H1 (cell line): ENCODE measurements around the gene VASN. TPM values are rescaled to one million over a fixed set of nuclear protein-coding genes. Genes with fewer than 3 reads are reported as not detected.

Experiments used
- CTCF ChIA-PET: fragments of 300-600 bp; sonication (Branson Sonifier 250); formaldehyde crosslinking; loops from one replicate; lab custom pipeline; 2021; ENCODE audit not compliant: partially characterized antibody; lab: Charles Lee
- POLR2A ChIA-PET: fragments of 300-600 bp; sonication (Branson Sonifier 250); formaldehyde crosslinking; loops from one replicate; lab custom pipeline; 2021; ENCODE audit warnings: inconsistent platforms; ENCODE audit not compliant: partially characterized antibody; lab: Charles Lee
- DNase-seq, 2 experiments: peaks; one replicate each; pipeline versions ENCODE4 v3.0.0 to v3.0.0-alpha.2; 2010 to 2022; ENCODE audit warnings: low spot score in 2 of 2, low read depth in 1 of 2, mixed read lengths in 1 of 2
- FAIRE-seq: peaks from 2 replicates; lab custom pipeline; 2011; peaks lifted over from hg19 to GRCh38; lab: Jason Lieb, UNC
- H2AFZ ChIP-seq: 2 replicates; pipeline ENCODE4 v1.8.1; 2012; ENCODE audit warnings: low read length, inconsistent platforms
- H2AK5ac ChIP-seq: 2 replicates; pipeline ENCODE4 v1.6.1; 2013; ENCODE audit warnings: low read depth, low read length
- H2BK120ac ChIP-seq: replicated peaks from 2 replicates; pipeline ENCODE3; 2013; ENCODE audit warnings: low read depth, low read length, inconsistent platforms
- H2BK12ac ChIP-seq: 2 replicates; pipeline ENCODE4 v1.6.1; 2013; ENCODE audit warnings: low read depth, low read length
- H2BK15ac ChIP-seq: 2 replicates; pipeline ENCODE4 v1.6.1; 2013; ENCODE audit warnings: low read length
- H2BK20ac ChIP-seq: 2 replicates; pipeline ENCODE4 v1.6.1; 2013; ENCODE audit warnings: low read length
- H2BK5ac ChIP-seq: 2 replicates; pipeline ENCODE4 v1.6.1; 2013; ENCODE audit warnings: low read depth, low read length
- H3K14ac ChIP-seq: 2 replicates; pipeline ENCODE4 v1.6.1; 2013; ENCODE audit warnings: inconsistent platforms; ENCODE audit not compliant: insufficient read length
- H3K18ac ChIP-seq: 2 replicates; pipeline ENCODE4 v1.6.1; 2013; ENCODE audit warnings: low read length; ENCODE audit errors: extremely low read depth
- H3K23ac ChIP-seq: 2 replicates; pipeline ENCODE4 v1.6.1; 2013; ENCODE audit warnings: inconsistent platforms; ENCODE audit not compliant: insufficient read length
- H3K23me2 ChIP-seq: 2 replicates; pipeline ENCODE4 v1.6.1; 2013; ENCODE audit warnings: low read depth, low read length
- H3K27ac ChIP-seq: 2 replicates; pipeline ENCODE4 v1.6.1; 2011; ENCODE audit warnings: low read depth, low read length, inconsistent platforms
- H3K27me3 ChIP-seq, 4 experiments: replicated peaks in 1 of 4; 1 replicate in 1 of 4; 2 replicates in 3 of 4; pipeline versions ENCODE4 v1.6.1 to v1.8.1; 2011 to 2013; ENCODE audit warnings: low read length in 3 of 4, mild to moderate bottlenecking in 3 of 4, inconsistent platforms in 2 of 4, mixed read lengths in 2 of 4, moderate library complexity in 1 of 4; ENCODE audit not compliant: control insufficient read depth in 3 of 4, insufficient read depth in 3 of 4; ENCODE audit errors: extremely low read depth in 1 of 4
- H3K36me3 ChIP-seq, 4 experiments: 2 replicates each; pipeline versions ENCODE4 v1.6.1 to v1.8.1; 2011 to 2013; ENCODE audit warnings: mild to moderate bottlenecking in 4 of 4, low read length in 3 of 4, moderate library complexity in 2 of 4, control low read depth in 1 of 4, inconsistent platforms in 1 of 4; ENCODE audit not compliant: insufficient read depth in 4 of 4, control insufficient read depth in 2 of 4
- H3K4ac ChIP-seq: replicated peaks from 2 replicates; pipeline ENCODE3; 2013; ENCODE audit warnings: low read length, low read depth, mixed read lengths, inconsistent platforms; ENCODE audit not compliant: insufficient read length
- H3K4me1 ChIP-seq, 4 experiments: replicated peaks in 1 of 4; 1 replicate in 1 of 4; 2 replicates in 3 of 4; pipeline versions ENCODE4 v1.6.1 to v1.8.1; 2011 to 2013; ENCODE audit warnings: low read length in 3 of 4, inconsistent platforms in 2 of 4, mixed read lengths in 1 of 4; ENCODE audit not compliant: insufficient read depth in 4 of 4, control insufficient read depth in 3 of 4
- H3K4me2 ChIP-seq, 2 experiments: 2 replicates each; pipeline versions ENCODE4 v1.6.1 to v1.8.1; 2011 to 2013; ENCODE audit warnings: low read depth in 2 of 2, low read length in 2 of 2, control low read depth in 1 of 2, inconsistent platforms in 1 of 2, mild to moderate bottlenecking in 1 of 2; ENCODE audit not compliant: insufficient read depth in 1 of 2
- H3K4me3 ChIP-seq, 4 experiments: fragments of 200-600, 300-600 bp in 1 of 4; sonication (generic), shearing (Covaris generic), sonication (Bioruptor Twin) in 1 of 4; 2 replicates each; pipeline versions ENCODE4 v1.5.1 to v1.8.1; 2011 to 2016; ENCODE audit warnings: low read length in 4 of 4, low read depth in 3 of 4, control low read depth in 2 of 4, inconsistent platforms in 2 of 4, mild to moderate bottlenecking in 2 of 4, mixed read lengths in 1 of 4, moderate library complexity in 1 of 4; ENCODE audit not compliant: insufficient read depth in 2 of 4; ENCODE audit errors: extremely low read depth in 1 of 4
- H3K56ac ChIP-seq: replicated peaks from 2 replicates; pipeline ENCODE3; 2013; ENCODE audit warnings: low read depth, mild to moderate bottlenecking, mixed read lengths, low read length, inconsistent platforms; ENCODE audit not compliant: insufficient read length
- H3K79me1 ChIP-seq: 2 replicates; pipeline ENCODE4 v1.6.1; 2013; ENCODE audit warnings: low read depth, low read length, control low read depth
- H3K79me2 ChIP-seq, 2 experiments: 2 replicates each; pipeline versions ENCODE4 v1.6.1 to v1.8.1; 2012 to 2013; ENCODE audit warnings: low read length in 2 of 2, mild to moderate bottlenecking in 2 of 2, inconsistent platforms in 1 of 2; ENCODE audit not compliant: insufficient read depth in 2 of 2, control insufficient read depth in 1 of 2
- H3K9ac ChIP-seq, 4 experiments: replicated peaks in 1 of 4; 1 replicate in 1 of 4; 2 replicates in 3 of 4; pipeline versions ENCODE4 v1.6.1 to v1.8.1; 2011 to 2013; ENCODE audit warnings: low read depth in 3 of 4, low read length in 3 of 4, control low read depth in 2 of 4, mild to moderate bottlenecking in 2 of 4, moderate library complexity in 2 of 4, inconsistent platforms in 1 of 4; ENCODE audit errors: extremely low read depth in 1 of 4
- H3K9me3 ChIP-seq, 2 experiments: 2 replicates each; pipeline versions ENCODE4 v1.6.1 to v1.8.1; 2012 to 2013; ENCODE audit warnings: mild to moderate bottlenecking in 2 of 2, moderate library complexity in 2 of 2, control low read depth in 1 of 2, inconsistent platforms in 1 of 2, low read depth in 1 of 2, low read length in 1 of 2, mixed read lengths in 1 of 2; ENCODE audit not compliant: insufficient read depth in 2 of 2
- H4K20me1 ChIP-seq, 2 experiments: replicated peaks in 1 of 2; 2 replicates each; pipeline versions ENCODE3 to v1.8.1; 2011 to 2013; ENCODE audit warnings: inconsistent platforms in 2 of 2, low read length in 2 of 2, mild to moderate bottlenecking in 1 of 2; ENCODE audit not compliant: insufficient read depth in 2 of 2, control insufficient read depth in 1 of 2
- H4K5ac ChIP-seq: 2 replicates; pipeline ENCODE4 v1.6.1; 2013; ENCODE audit warnings: low read length, low read depth, mixed read lengths, inconsistent platforms; ENCODE audit not compliant: insufficient read length
- H4K8ac ChIP-seq: 2 replicates; pipeline ENCODE4 v1.8.0; 2013; ENCODE audit warnings: mild to moderate bottlenecking, moderate library complexity, low read length, inconsistent platforms; ENCODE audit not compliant: insufficient read depth; ENCODE audit errors: extremely low read depth
- H4K91ac ChIP-seq: replicated peaks from 2 replicates; pipeline ENCODE3; 2013; ENCODE audit warnings: low read length, mixed read lengths, inconsistent platforms; ENCODE audit not compliant: insufficient read length
- CTCF ChIP-seq, 3 experiments: IDR thresholded peaks; 1 replicate in 2 of 3; 2 replicates in 1 of 3; pipeline versions ENCODE4 v1.5.1 to v1.6.1; 2011; ENCODE audit warnings: low read length in 3 of 3, mild to moderate bottlenecking in 3 of 3, inconsistent platforms in 2 of 3, low read depth in 1 of 3, moderate library complexity in 1 of 3; ENCODE audit not compliant: insufficient read depth in 1 of 3; ENCODE audit errors: control extremely low read depth in 1 of 3
- KDM1A ChIP-seq: fragments of 200-600, 300-600 bp; sonication (generic); IDR thresholded peaks from 2 replicates; pipeline ENCODE4 v1.7.1; 2016; ENCODE audit warnings: mild to moderate bottlenecking, low read length, borderline replicate concordance
- MAX ChIP-seq: IDR thresholded peaks from 2 replicates; pipeline ENCODE4 v1.6.1; 2012; ENCODE audit warnings: inconsistent platforms
- WGBS, 2 experiments: shearing (Covaris generic) in 1 of 2; methylation state at CpG; one replicate each; pipeline versions ENCODE4 v1.1.6 to v1.1.7; 2013 to 2015; ENCODE audit warnings: low lambda C conversion rate in 2 of 2, mixed read lengths in 2 of 2, inconsistent platforms in 1 of 2, low coverage in 1 of 2, missing lambda C conversion rate in 1 of 2; ENCODE audit not compliant: insufficient replicate concordance in 2 of 2, insufficient coverage in 1 of 2, insufficient read length in 1 of 2; ENCODE audit errors: extremely low coverage in 1 of 2, missing lambda C conversion rate in 1 of 2; 5-methylcytosine and 5-hydroxymethylcytosine counted together
- polyA plus RNA-seq, 7 experiments: library from polyadenylated mRNA; depleted of rRNA in 3 of 7; stranded (reverse) in 5 of 7; unstranded in 2 of 7; fragments of >200 nt in 5 of 7; fragments of 200-250 nt in 2 of 7; gene quantifications; 1 replicate in 5 of 7; 2 replicates in 1 of 7; 4 replicates in 1 of 7; pipeline versions ENCODE4 v1.2.1 to v1.2.3, GENCODE V29; 2011 to 2013; ENCODE audit warnings: missing spikeins in 2 of 7, mixed read lengths in 2 of 7
- total RNA-seq: library from RNA; stranded (reverse); fragmentation: NEBNext Ultra II Directional; extraction: Animal tissue kit (Norgen Biotek cat#: 25700); gene quantifications from 2 replicates; pipeline ENCODE4 v1.2.1, GENCODE V29; 2021

The VASN gene
- total and polyA plus RNA-seq, 2 of the 8 experiments (the other 6 are each of a cell fraction or from before 2014, with no cell fraction given), result 9.6 to 11.3 TPM

- TF ChIP-seq MAX (no peak), KDM1A (peak; percentile 83), CTCF (IDR thresholded peaks at IDR 0.05; ENCODE audit: control extremely low read depth in 1 of 3, insufficient read depth in 1 of 3, low read depth in 1 of 3, low read length in 3 of 3) (peak in 1 of 3 experiments; percentile 2; a peak in 1 of 4 replicates)
- peak overlapping the region; percentile 60 for H2AK5ac ChIP-seq
- 85% methylated on average over 5 of the region's 5 CpGs; no CpG with 5 or more reads in 1 of the 2 experiments for whole genome bisulfite sequencing, 2 experiments
These were observed 4.2 kb upstream of the VASN start for GRCh38 chr16:4367393-4367856.

More at GRCh38 chr16:4367393-4367856, 4.2 kb upstream of the VASN start:
- DNase-seq (no peak), FAIRE-seq (no peak)
- Histone ChIP-seq H2BK5ac (peak overlapping the region; percentile 66; the same call in 1 of the 2 replicates), H3K9me3 (no peaks in the 10 kb centered on the region), H3K36me3 (no peaks in the 10 kb centered on the region), H3K14ac (no peak overlapping the region), H2BK12ac (peak overlapping the region; percentile 87; the same call in 1 of the 2 replicates), H3K18ac (no peak overlapping the region), H4K8ac (no peak overlapping the region; the same call in 1 of the 2 replicates), H3K56ac (no peak overlapping the region), H3K79me1 (peaks cover 3% of the 10 kb centered on the region), H3K27ac (no peak overlapping the region), H3K4ac (no peak overlapping the region), H3K4me3 (no peak overlapping the region), H4K5ac (no peak overlapping the region), H3K27me3 (peaks cover 0 to 3% (median under 1%) of the 10 kb centered on the region in 4 experiments; a peak in 2 of 7 replicates), H2AFZ (no peak overlapping the region), H3K79me2 (no peaks in the 10 kb centered on the region), H3K4me1 (peaks cover 0 to 8% (median 5%) of the 10 kb centered on the region in 4 experiments; a peak in 6 of 7 replicates), H4K91ac (no peak overlapping the region), H2BK20ac (no peak overlapping the region), H3K4me2 (no peak overlapping the region), H2BK120ac (no peak overlapping the region), H3K23ac (no peak overlapping the region), H2BK15ac (peak overlapping the region; percentile 18; the same call in 1 of the 2 replicates), H3K23me2 (peaks cover 5% of the 10 kb centered on the region; the same call in 1 of the 2 replicates), H3K9ac (no peak overlapping the region), H4K20me1 (peaks cover 0 to 7% of the 10 kb centered on the region in 2 experiments)
- CTCF ChIA-PET, result interaction anchor here (10.0 to 14.0 kb wide), 2 partner anchors 12 to 34 kb away, joined by 112 to 425 read pairs; no protein-coding TSS in a partner anchor
- POLR2A ChIA-PET, result interaction anchor here (2.9 kb wide), 1 partner anchor 25 kb away, joined by 14 read pairs; no protein-coding TSS in a partner anchor
